ENCODE results near the gene PLXNB3.
A peak's percentile ranks its signal among the peaks of the same experiment; 100 is the strongest.
"Not testable (repeated sequence)": the region's sequence is repeated elsewhere in the genome, so short reads cannot be mapped to it uniquely, and the experiment has no call there.

PLXNB3 gene

GRCh38 chrX:153733651-153734240 is 30.3 kb upstream of the PLXNB3 start:
- DNase-seq, result no peak

DNA sequence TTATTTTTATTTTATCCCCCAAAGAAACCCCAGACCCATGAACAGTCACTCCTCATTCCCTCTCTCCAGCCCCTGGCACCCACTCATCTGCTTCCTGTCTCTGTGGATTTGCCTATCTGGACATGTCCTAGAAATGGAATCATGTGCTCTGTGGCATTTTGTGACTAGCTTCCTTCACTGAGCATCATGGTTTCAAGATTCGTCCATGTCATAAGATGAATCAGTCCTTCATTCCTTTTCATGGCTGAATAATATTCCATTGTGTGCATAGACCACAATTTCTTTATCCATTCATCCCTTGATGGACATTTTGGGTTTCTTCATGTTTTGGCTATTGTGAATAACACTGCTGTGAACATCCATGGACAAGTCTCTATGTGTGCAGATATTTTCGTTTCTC is 29.2 kb upstream of the PLXNB3 start:
- DNase-seq, result no peak

DNA sequence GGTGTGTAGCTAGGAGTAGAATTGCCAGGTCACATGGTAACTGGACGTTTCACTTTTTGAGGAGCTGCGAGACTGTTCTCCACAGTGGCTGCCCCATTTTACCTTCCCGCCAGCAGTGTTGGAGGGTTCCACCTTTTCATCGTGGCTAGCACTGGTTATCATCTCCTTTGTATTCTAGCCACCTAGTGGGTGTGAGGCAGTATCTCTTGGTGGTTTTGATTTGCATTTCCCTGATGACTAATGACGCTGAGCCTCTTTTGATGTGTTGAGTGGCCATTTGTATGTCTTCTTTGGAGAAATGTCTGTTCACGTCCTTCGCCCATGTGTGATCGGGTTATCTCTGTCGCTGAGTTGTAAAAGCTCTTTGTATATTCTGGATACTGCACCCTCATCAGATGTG is 28.8 kb upstream of the PLXNB3 start:
- peak in 1 of 5 donors; percentile 44 for DNase-seq

- no peak for DNase-seq
Observed at GRCh38 chrX:153736071-153736820, 27.8 kb upstream of the PLXNB3 start.

DNA sequence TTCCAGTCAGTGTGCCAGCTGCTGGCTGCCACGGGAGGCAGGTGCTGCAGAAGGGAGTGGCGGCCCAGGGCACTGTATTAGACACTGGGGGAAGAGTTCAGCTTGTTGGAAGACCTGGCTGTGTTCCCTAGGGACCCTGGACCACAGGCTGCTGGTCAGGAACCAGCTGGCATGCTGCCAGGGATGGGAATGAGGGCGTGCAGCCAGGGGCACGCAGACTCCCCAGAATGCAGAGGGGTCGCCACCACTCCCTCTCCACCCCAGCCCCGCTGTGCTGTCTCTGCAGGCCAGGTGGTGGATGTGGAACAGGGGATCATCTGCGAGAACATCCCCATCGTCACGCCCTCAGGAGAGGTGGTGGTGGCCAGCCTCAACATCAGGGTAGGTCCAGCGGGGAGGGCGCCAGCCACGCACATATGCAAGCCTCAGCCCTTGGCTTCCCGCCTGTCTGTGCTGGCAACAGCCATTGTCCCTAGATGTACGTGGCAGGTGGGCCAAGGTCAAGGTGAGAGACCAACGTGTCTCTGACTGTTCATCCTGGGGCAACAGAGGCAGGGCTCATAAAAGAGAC is 27.1 kb upstream of the PLXNB3 start:
- no peak for DNase-seq

GRCh38 chrX:153738056-153738605 is 25.9 kb upstream of the PLXNB3 start:
- no peak for DNase-seq

- peak in 1 of 5 donors; percentile 63 for DNase-seq
Observed at GRCh38 chrX:153739754-153740486, 24.1 kb upstream of the PLXNB3 start.

- DNase-seq, result no peak
Observed at GRCh38 chrX:153740631-153741222, 23.3 kb upstream of the PLXNB3 start.

GRCh38 chrX:153741446-153741845 is 22.6 kb upstream of the PLXNB3 start:
- no peak for DNase-seq

DNA sequence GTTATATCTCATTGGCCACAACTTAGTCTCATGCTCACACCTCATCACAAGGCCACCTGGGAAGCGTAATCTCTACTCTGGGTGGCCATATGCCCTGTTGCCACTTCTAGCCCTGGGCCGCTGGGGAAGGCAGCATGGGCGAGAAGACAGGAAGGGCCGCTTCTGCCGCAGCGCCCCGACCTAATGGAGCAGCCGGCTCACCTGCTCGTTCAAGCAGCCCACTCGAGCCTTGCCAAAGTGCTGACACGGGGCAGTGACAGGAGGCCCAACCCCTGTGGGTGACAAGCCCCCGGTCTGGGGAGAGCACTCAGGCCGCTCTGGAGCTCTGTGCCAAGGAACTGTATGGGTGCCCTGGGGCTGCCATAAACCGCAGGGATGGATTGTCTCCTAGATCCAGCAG is 21.9 kb upstream of the PLXNB3 start:
- not testable (repeated sequence) for DNase-seq

DNA sequence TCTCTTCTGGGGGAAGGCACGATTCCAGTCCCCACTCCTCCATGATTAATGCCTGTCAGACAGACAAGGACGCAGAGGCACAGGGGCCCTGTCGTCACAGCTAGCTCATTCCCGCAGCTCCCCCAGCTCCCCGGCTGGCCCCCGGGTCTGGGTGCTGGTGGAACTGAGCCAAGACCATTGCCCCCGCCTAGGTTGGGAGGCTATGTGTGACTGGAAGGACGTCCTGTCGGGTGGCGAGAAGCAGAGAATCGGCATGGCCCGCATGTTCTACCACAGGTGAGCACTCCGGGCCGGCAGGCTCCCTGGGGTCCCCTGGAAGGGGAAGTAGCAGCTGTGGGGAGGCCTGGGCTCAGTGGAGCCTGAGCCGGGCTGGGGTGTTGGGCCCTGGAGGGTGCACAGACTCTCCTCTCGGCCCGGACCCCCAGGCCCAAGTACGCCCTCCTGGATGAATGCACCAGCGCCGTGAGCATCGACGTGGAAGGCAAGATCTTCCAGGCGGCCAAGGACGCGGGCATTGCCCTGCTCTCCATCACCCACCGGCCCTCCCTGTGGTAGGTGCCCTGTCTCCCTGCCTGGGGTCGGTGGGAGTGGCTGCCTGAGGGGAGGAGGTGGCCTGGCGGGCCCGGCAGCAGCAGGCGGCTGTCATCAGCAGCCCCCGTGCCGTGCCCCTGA is 21.1 kb upstream of the PLXNB3 start:
- not testable (repeated sequence) for DNase-seq

GRCh38 chrX:153743468-153744209 is 20.4 kb upstream of the PLXNB3 start:
- not testable (repeated sequence) for DNase-seq

DNA sequence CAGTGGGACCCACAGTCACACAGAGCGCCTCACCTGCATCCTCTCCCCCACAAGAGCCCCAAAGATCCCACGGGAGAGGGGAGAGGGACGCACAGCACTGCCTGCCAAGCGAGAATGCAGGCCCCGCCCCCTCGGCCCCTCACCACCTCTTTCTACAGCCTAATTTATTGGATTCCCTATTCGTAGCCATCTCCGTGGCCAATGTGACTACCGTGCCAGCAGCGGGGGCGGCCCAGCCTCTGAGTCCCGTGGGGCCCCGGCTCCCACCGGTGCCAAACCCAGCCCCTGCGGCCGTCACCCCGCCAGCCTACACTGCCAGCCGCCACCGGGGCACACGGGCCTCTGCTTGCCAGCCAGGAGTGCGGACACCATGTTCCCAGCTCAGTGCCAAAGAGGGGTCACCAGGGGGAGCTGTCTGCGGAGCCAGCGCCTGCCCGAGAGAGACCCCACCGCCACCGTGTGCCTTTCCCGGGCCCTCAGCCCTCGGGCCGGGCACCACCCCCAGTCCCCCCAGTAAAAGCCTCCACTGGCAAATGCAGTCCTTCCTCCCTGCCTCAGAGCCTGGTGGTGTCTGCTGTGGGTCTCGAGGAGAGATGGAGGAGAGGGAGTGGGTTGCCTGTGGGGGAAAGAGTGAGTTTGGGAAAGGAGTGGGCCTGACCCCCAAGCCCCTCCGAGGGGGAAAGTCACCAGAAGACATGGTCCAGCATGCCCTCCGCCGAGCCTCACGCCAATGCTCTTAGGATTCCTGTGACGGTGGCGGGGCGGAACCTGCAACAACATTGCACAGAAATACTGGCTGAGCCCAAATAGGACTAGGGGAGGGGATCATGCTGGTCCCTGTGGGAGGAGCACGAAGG is 19.6 kb upstream of the PLXNB3 start:
- DNase-seq, result no peak

DNA sequence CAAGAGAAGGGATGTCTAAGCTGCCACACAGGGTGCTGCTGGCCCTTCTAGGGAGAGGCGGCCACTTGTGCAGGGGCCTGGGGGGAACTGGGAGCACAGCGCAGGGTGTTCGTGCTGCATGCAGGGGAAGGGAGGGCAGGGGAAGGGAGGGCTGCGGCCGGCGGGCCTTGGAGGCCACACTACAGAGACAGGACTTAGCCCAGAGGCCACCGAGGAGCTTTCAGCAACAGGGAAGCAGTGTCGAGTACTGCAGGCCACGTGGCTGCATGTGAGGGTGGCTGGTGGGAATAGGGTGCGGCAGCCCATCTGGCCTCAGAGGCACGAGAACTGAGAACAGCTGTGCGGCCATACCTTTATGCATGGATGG is 19.0 kb upstream of the PLXNB3 start:
- not testable (repeated sequence) for DNase-seq

- DNase-seq, result no peak
Observed at GRCh38 chrX:153746359-153746758, 17.7 kb upstream of the PLXNB3 start.

- not testable (repeated sequence) for DNase-seq
Observed at GRCh38 chrX:153746991-153747390, 17.1 kb upstream of the PLXNB3 start.

GRCh38 chrX:153749017-153749416 is 15.0 kb upstream of the PLXNB3 start:
- not testable (repeated sequence) for DNase-seq

DNA sequence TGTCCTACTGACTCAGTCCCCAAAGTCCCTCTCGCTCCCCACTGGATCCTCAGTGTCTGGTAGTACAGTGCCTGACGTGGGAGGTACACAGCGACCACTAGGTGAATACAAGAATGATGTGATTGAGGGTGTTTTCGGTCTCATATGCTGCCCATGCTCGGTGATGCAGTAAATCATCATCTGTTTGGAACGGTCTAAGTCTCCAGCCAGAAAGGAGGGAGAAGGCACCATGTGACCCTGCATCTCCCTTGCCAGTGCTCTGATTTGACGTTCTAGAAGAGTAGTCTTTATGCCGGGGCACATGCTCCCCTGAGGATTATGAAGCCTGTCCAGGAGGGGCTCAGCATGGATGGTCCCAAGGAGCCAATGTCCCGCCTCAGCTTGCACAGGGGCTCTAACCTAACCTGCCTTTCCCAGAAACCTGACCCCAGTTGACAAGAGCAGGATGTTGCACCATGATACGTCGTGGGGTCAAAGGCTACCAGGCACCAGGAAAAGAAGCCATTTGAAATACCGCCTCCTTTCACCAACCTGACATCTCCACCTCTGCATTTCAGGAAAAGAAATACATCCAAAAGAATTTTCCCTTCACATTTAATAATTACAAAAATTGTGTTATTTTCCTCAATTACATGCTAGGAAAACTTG is 13.8 kb upstream of the PLXNB3 start:
- no peak for DNase-seq

GRCh38 chrX:153755136-153755535 is 8.9 kb upstream of the PLXNB3 start:
- DNase-seq, result no peak

- no peak for DNase-seq
Observed at GRCh38 chrX:153761863-153762262, 2.2 kb upstream of the PLXNB3 start.

All from T-helper 1 cell (primary cell).